ENCODE data around the gene GCM1.

Gene GCM1

GRCh38 chr6:53154071-53154470 lies 5.4 kb upstream of the GCM1 start:
- DNase-seq (ENCODE audit: low read depth in 2 of 3, low spot score in 2 of 3) = no peak

GRCh38 chr6:53152576-53152975 lies 3.9 kb upstream of the GCM1 start:
- DNase-seq (ENCODE audit: low read depth in 2 of 3, low spot score in 2 of 3) = no peak

GRCh38 chr6:53151676-53152075 lies 3.0 kb upstream of the GCM1 start:
- DNase-seq (ENCODE audit: low read depth in 2 of 3, low spot score in 2 of 3) = no peak

GRCh38 chr6:53144802-53145201 lies 3.8 kb downstream of the GCM1 start:
- no peak for DNase-seq (ENCODE audit: low read depth in 2 of 3, low spot score in 2 of 3)

GRCh38 chr6:53143710-53144109 lies 4.9 kb downstream of the GCM1 start:
- DNase-seq (ENCODE audit: low read depth in 2 of 3, low spot score in 2 of 3) = no peak

GRCh38 chr6:53142810-53143209 lies 5.8 kb downstream of the GCM1 start:
- DNase-seq (ENCODE audit: low read depth in 2 of 3, low spot score in 2 of 3) = no peak

GRCh38 chr6:53139841-53140413 lies 8.7 kb downstream of the GCM1 start:
- no peak for DNase-seq (ENCODE audit: low read depth in 2 of 3, low spot score in 2 of 3)

GRCh38 chr6:53136000-53136609 lies 12.5 kb downstream of the GCM1 start:
- no peak for DNase-seq (ENCODE audit: low read depth in 2 of 3, low spot score in 2 of 3)

- no peak for DNase-seq (ENCODE audit: low read depth in 2 of 3, low spot score in 2 of 3)
These were observed 13.9 kb downstream of the GCM1 start for GRCh38 chr6:53134601-53135235.

- no peak for DNase-seq (ENCODE audit: low read depth in 2 of 3, low spot score in 2 of 3)
These were observed 14.7 kb downstream of the GCM1 start for GRCh38 chr6:53133961-53134360.

- no peak for DNase-seq (ENCODE audit: low read depth in 2 of 3, low spot score in 2 of 3)
These were observed 17.9 kb downstream of the GCM1 start for GRCh38 chr6:53130569-53131290.

GRCh38 chr6:53128842-53129241 lies 19.8 kb downstream of the GCM1 start:
- DNase-seq (ENCODE audit: low read depth in 2 of 3, low spot score in 2 of 3) = no peak

- DNase-seq (ENCODE audit: low read depth in 2 of 3, low spot score in 2 of 3) = no peak
These were observed 23.4 kb downstream of the GCM1 start for GRCh38 chr6:53125276-53125675.

- no peak for DNase-seq (ENCODE audit: low read depth in 2 of 3, low spot score in 2 of 3)
These were observed 24.4 kb downstream of the GCM1 start for GRCh38 chr6:53124131-53124800.

- no peak for DNase-seq (ENCODE audit: low read depth in 2 of 3, low spot score in 2 of 3)
These were observed 28.8 kb downstream of the GCM1 start for GRCh38 chr6:53119772-53120409.

- no peak for DNase-seq (ENCODE audit: low read depth in 2 of 3, low spot score in 2 of 3)
These were observed 29.3 kb downstream of the GCM1 start for GRCh38 chr6:53119349-53119748.

- no peak for DNase-seq (ENCODE audit: low read depth in 2 of 3, low spot score in 2 of 3)
These were observed 32.9 kb downstream of the GCM1 start for GRCh38 chr6:53115741-53116140.

GRCh38 chr6:53115113-53115512 lies 33.5 kb downstream of the GCM1 start:
- DNase-seq (ENCODE audit: low read depth in 2 of 3, low spot score in 2 of 3) = no peak

GRCh38 chr6:53113742-53114141 lies 34.9 kb downstream of the GCM1 start:
- DNase-seq (ENCODE audit: low read depth in 2 of 3, low spot score in 2 of 3) = no peak

- DNase-seq (ENCODE audit: low read depth in 2 of 3, low spot score in 2 of 3) = no peak
These were observed 35.8 kb downstream of the GCM1 start for GRCh38 chr6:53112871-53113270.

- DNase-seq (ENCODE audit: low read depth in 2 of 3, low spot score in 2 of 3) = no peak
These were observed 36.2 kb downstream of the GCM1 start for GRCh38 chr6:53112404-53112803.
